ACHN (cell line): ENCODE measurements around the gene ANKRD17.

Source experiments
- DNase-seq: peaks from one replicate; pipeline ENCODE4 v3.0.0-alpha.2; 2015
- in situ Hi-C: cut with HindIII; loops from 2 replicates; pipeline ENCODE4 v1.10.0; 2017; ENCODE audit warnings: low sequenced_read_pairs, low pct_ligation_motif_present, low pct_unique_long_range_greater_than_20kb

Gene ANKRD17

GRCh38 chr4:73080789-73081188 is 177.8 kb downstream of the ANKRD17 start:
- peak; percentile 1 for DNase-seq
- in situ Hi-C loops: no loop called here

- no peak for DNase-seq
- in situ Hi-C loops: no loop called here
These were observed 182.8 kb downstream of the ANKRD17 start for GRCh38 chr4:73075832-73076231.

- no peak for DNase-seq
- in situ Hi-C loops: no loop called here
These were observed 188.6 kb downstream of the ANKRD17 start for GRCh38 chr4:73070074-73070390.

GRCh38 chr4:73069338-73070073 is 189.1 kb downstream of the ANKRD17 start, which contains the start of gene COX18:
TSS of gene COX18 (minus strand) at chr4:73069716. CDS start at chr4:73069649, 67 bp downstream.
- DNase-seq: peak; percentile 98
- in situ Hi-C loops: no loop called here

- in situ Hi-C loops: no loop called here
- peak; percentile 40 for DNase-seq
These were observed 189.9 kb downstream of the ANKRD17 start for GRCh38 chr4:73068491-73069337.

DNA sequence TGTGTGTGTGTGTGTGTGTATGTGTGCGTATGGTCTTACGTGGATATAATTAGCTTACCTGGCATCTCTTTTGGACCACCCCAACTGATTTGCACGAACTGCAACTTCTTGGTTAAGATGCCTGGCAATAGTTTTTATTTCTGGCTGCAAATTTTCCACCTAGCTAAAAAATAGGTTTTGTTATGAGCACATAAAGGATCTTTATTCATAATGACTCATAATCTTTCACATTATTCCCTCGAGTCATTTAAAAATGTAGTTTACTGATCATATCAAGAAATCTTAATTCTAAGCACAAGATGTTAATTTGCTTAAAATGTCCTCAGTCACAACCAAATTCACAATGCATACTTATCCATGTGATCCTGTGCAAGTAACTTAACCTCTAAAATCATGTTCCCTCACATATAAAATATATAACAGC is 190.6 kb downstream of the ANKRD17 start:
- no peak for DNase-seq
- in situ Hi-C loops: no loop called here

GRCh38 chr4:73066928-73067327 is 191.7 kb downstream of the ANKRD17 start:
- in situ Hi-C loops: no loop called here
- no peak for DNase-seq

- in situ Hi-C loops: no loop called here
- no peak for DNase-seq
These were observed 192.2 kb downstream of the ANKRD17 start for GRCh38 chr4:73066445-73066844.

- in situ Hi-C loops: no loop called here
- DNase-seq: no peak
These were observed 194.1 kb downstream of the ANKRD17 start for GRCh38 chr4:73064536-73064935.

DNA sequence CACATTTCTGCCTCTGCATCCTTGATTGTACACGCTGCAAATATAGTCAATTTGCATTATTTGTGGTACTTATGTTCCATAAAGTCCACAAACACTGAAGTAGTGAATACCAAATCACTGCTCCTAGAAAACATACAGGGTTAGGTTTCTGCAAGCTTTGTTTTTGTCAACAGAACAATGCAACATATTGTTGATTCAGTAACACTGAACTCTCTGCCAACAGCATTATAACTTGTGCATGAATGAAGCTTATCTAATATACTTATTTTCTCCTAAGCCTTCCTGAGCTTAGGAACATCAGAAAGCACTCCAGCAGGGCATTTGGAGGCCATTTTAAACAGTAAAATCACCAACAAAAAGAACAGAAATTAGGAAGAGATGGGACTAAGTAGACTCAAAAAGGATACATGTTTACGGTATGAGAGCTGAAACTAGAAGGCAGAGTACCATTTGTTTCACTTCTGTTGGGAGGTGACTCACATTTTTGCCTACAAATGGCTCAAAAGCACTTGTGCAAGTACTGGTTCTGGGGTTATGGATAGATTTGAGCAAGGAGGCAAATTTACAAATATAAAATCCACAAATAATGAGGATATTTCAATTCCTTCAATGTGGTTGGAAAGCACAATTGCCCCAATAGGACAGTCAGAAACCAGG is 203.2 kb downstream of the ANKRD17 start:
- no peak for DNase-seq
- in situ Hi-C loops: no loop called here

GRCh38 chr4:73053974-73054480 is 204.6 kb downstream of the ANKRD17 start:
- in situ Hi-C loops: no loop called here
- no peak for DNase-seq

DNA sequence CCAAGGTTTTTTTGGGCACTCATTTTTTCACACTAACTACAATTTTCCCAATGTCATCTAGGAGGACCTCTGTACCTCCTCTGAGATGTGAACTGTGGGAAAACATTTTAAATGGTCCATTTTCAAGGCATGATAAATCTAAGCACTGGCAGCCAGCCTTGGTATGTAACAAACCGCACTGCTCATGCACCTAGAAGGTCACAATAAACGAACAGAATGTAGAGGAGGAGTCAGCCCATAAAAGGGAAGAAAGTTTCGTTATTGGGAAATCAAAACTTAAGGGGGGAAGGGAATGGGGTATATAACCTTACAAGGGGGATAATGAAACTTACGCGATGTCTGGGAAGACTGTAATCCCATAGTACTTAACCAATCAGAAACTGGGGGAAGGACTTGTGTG is 205.5 kb downstream of the ANKRD17 start:
- in situ Hi-C loops: no loop called here

GRCh38 chr4:73051625-73052024 is 207.0 kb downstream of the ANKRD17 start:
- no peak for DNase-seq
- in situ Hi-C loops: no loop called here

More for the DNA sequence above, 205.5 kb downstream of the ANKRD17 start:
- DNase-seq: no peak

GRCh38 chr4:73045879-73046278 is 212.7 kb downstream of the ANKRD17 start:
- in situ Hi-C loops: no loop called here
- DNase-seq: no peak

DNA sequence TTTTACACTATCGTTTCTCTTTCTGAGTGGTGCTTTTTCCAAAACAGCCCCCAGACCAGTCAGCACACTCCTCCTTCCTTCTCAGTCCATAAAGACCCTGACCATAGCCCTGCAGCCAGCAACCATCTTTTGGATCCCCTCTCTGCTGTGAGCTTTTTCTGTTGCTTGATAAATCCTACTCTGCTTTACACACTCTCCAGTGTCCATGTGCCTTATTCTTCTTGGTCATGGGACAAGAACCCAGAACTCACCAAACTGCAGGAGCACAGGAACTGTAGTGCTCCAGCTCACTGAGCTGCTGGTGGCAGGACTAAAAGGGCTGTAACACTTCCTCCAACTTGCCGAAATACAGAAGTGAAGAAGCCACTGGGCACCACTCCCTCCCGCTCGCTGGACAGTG is 221.5 kb downstream of the ANKRD17 start:
- in situ Hi-C loops: no loop called here
- no peak for DNase-seq

- no peak for DNase-seq
- in situ Hi-C loops: no loop called here
These were observed 222.5 kb downstream of the ANKRD17 start for GRCh38 chr4:73036123-73036522.

GRCh38 chr4:73034896-73035295 is 223.7 kb downstream of the ANKRD17 start:
- no peak for DNase-seq
- in situ Hi-C loops: no loop called here

GRCh38 chr4:73028621-73029020 is 230.0 kb downstream of the ANKRD17 start:
- DNase-seq: no peak
- in situ Hi-C loops: no loop called here
